Stimulated activated CD4-positive, alpha-beta T cell treated with anti-CD3 and anti-CD28 coated beads, Interleukin-15, amount 100 ng/mL, for 48 hours (primary cell): ENCODE results near the gene MITD1.
"Not testable (repeated sequence)": the region's sequence is repeated elsewhere in the genome, so short reads cannot be mapped to it uniquely, and the experiment has no call there.

Experiments used
- DNase-seq, 2 donors: peaks; one replicate each; pipeline ENCODE4 v3.0.0-alpha.2; 2020; ENCODE audit warnings: low read depth in 2 of 2

Gene MITD1

GRCh38 chr2:99154643-99155536 is 26.0 kb downstream of the MITD1 start, which contains the start of the genes LIPT1 and TSGA10:
Gene LIPT1, plus strand, starts transcription at chr2:99154967. Its CDS starts 6,991 bp downstream, at chr2:99161958.
Gene TSGA10, minus strand, starts transcription at chr2:99154942. Its CDS starts 45,503 bp downstream, at chr2:99109439.
- peak; percentile 86 to 87 for DNase-seq

DNA sequence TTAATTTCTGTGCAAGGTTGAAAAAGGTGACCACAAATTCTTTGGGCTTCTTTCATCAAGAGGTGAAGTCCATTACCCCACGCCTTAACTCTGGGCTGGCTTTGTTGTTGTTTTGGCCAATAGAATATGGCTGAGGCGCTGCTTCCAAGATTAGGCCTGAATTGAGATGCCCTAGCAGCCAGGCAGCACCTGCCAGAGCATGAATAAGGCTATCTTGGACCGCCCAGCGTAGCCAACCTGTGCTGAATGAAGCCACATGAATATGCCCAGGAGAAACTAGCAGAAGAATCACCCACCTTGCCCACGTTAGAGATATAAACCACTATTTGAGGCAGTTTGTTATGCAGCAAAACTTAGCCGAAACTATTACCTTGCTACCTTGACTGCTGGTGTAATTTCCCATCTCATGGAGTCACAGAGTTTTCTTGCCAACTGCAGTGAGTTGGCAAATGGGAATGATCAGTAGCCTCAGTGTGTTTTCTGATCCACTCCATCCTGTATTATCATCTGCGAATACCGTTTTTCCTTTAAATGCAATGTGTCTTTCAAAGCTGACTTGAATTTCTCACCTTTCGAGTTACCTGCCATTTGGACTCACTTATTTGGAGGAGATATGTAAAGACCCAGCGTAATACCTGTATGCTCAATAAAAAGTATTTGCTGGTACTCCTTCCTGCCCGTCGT is 26.8 kb downstream of the MITD1 start:
- DNase-seq, result no peak

DNA sequence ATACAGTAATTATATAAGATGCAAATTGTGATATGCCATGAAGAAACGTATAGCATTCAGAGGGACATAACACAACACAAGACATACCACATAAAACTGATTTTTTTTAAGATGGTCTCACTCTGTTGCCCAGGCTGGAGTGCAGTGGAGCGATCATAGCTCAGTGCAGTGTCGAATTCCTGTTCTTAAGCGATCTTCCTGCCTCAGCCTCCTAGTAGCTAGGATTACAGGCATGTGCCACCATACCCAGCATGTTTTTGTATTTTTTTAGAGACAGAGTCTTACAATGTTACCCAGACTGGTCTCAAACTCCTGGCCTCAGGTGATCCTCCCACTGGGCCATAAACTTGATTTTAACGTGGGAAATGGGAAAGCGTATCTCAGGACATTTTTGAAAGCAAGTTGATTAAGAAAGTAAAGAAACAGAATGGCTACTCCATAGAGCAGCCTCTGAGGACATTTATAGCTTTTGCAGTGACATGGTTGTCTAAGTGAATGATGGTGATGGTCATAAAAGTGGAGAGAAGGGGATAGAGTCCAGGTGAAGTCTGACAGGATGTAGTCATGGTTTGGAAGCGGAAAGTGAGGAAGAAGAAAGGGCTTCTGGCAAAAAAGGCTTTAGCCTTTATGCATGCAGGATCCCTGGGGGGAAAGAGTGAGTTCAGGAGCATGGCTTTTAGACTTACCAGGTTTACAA is 28.5 kb downstream of the MITD1 start:
- DNase-seq, result no peak

GRCh38 chr2:99150706-99151105 is 30.2 kb downstream of the MITD1 start:
- DNase-seq, result no peak

- peak; percentile 91 to 97 for DNase-seq
These were observed 39.4 kb downstream of the MITD1 start, which contains the start of gene C2orf15 for GRCh38 chr2:99141110-99142108. Gene C2orf15, plus strand, starts transcription at chr2:99141707. Its CDS starts 8,852 bp downstream, at chr2:99150559.

DNA sequence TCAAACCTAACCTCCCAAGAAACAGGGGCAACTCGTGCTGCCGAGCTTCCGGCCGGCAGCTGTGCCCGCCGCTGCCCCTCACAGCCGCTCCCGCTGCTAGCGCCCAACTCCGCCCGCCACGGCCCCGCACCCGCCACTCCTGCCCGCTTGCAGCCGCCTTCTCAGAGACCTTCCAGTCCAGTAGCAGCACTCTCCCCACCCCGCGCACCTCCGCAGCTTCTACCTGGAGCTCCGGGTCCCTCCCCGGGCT is 40.1 kb downstream of the MITD1 start:
- no peak for DNase-seq

GRCh38 chr2:99140056-99140859 is 40.6 kb downstream of the MITD1 start:
- no peak for DNase-seq

GRCh38 chr2:99139003-99139402 is 41.9 kb downstream of the MITD1 start:
- no peak for DNase-seq

GRCh38 chr2:99135044-99135556 is 45.8 kb downstream of the MITD1 start:
- not testable (repeated sequence) for DNase-seq

DNA sequence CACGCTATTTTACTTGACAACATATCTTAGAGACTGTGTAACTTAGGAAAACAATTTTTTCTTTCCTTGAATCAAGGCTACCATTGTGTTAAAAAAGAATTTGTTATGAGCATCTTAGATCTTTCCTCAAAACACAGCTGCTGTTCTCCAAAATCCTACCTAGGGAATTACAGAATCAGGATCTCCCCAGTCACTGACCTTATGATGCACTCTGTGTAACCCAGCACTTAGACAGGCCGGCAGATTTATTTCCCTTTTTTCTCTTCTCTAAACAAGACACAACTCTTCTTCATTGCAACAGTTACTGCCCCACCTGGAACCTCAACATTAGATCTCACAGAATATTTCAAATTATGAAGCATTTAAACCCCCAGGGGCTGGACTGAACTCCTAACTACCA is 52.9 kb downstream of the MITD1 start:
- no peak for DNase-seq
